K562 (cell line): ENCODE measurements around the gene SPSB1. TPM values are rescaled to one million over a fixed set of nuclear protein-coding genes. Genes with fewer than 3 reads are reported as not detected.
A peak's percentile ranks its signal among the peaks of the same experiment; 100 is the strongest.

ENCODE experiments used
- CBX3 ChIP-seq, 2 experiments: IDR thresholded peaks; 1 replicate in 1 of 2; 2 replicates in 1 of 2; pipeline ENCODE4 v1.6.1; 2012; ENCODE audit warnings: inconsistent platforms in 2 of 2, low read length in 2 of 2, borderline replicate concordance in 1 of 2, control low read depth in 1 of 2
- CHD1 ChIP-seq: fragments of 200-600 bp; sonication (generic); IDR thresholded peaks from one replicate; pipeline ENCODE4 v1.6.1; 2012; ENCODE audit warnings: mild to moderate bottlenecking, moderate library complexity, low read length, inconsistent platforms
- ELF1 ChIP-seq: fragments of 200-800 bp; sonication (Bioruptor generic); IDR thresholded peaks from 2 replicates; pipeline ENCODE4 v1.6.1; 2016; ENCODE audit warnings: missing genetic modification characterization, missing compliant biosample characterization
- MAFF ChIP-seq: IDR thresholded peaks from 2 replicates; pipeline ENCODE4 v1.6.1; 2012; ENCODE audit warnings: low read length, improper control_type of control experiment
- TEAD1 ChIP-seq, 2 experiments: fragments of 450-650 bp in 1 of 2; sonication (generic) in 1 of 2; formaldehyde crosslinking; IDR thresholded peaks; 2 replicates each; pipeline versions ENCODE4 v1.4.0 to v1.8.0; 2020 to 2022; ENCODE audit warnings: mild to moderate bottlenecking in 2 of 2, missing genetic modification reagents in 1 of 2
- ZKSCAN3 ChIP-seq: fragments of 250-450 bp; sonication (Bioruptor Pico); IDR thresholded peaks from 2 replicates; pipeline ENCODE4 v1.4.0; 2020
- ZKSCAN8 ChIP-seq: fragments of 200-800 bp; sonication (Bioruptor generic); IDR thresholded peaks from 2 replicates; pipeline ENCODE4 v1.6.1; 2016; ENCODE audit warnings: missing genetic modification characterization, missing compliant biosample characterization
- ZNF146 ChIP-seq: IDR thresholded peaks from one replicate; pipeline ENCODE4 v1.6.1; 2018; ENCODE audit warnings: missing compliant biosample characterization; ENCODE audit not compliant: unreplicated experiment
- ZNF75A ChIP-seq: fragments of 450-650 bp; formaldehyde crosslinking; IDR thresholded peaks from 2 replicates; pipeline ENCODE4 v1.4.0; 2020; ENCODE audit warnings: mild to moderate bottlenecking
- polyA plus RNA-seq, 8 experiments: library from polyadenylated mRNA; depleted of rRNA in 4 of 8; stranded (reverse) in 5 of 8; unstranded in 3 of 8; fragments of >200 nt; fragmentation: Nextera tagmentation in 2 of 8; fragmentation: Illumina TruSeq in 1 of 8; extraction: Ambion mirVana in 2 of 8; extraction: Trizol in 1 of 8; gene quantifications; 2 replicates each; pipeline versions ENCODE4 v1.2.1 to v1.2.3, GENCODE V29; 2011 to 2014; ENCODE audit warnings: inconsistent platforms in 1 of 8, missing spikeins in 1 of 8
- total RNA-seq, 7 experiments: library from RNA; depleted of rRNA in 6 of 7; stranded (reverse); fragments of >200 nt in 6 of 7; fragmentation: Illumina TruSeq in 2 of 7; extraction: Trizol in 2 of 7; gene quantifications; 2 replicates each; pipeline versions ENCODE4 v1.2.1 to v1.2.3, GENCODE V29; 2011 to 2021; ENCODE audit warnings: low replicate concordance in 1 of 7
- TF ChIP-seq, protein P1 (sequence below): fragments of 250-450 bp; sonication (Bioruptor Pico); IDR thresholded peaks from 2 replicates; pipeline ENCODE4 v1.4.0; 2020; ENCODE audit warnings: borderline replicate concordance
- TF ChIP-seq, protein P2 (sequence below): fragments of 250-450 bp; sonication (Bioruptor Pico); IDR thresholded peaks from 2 replicates; pipeline ENCODE4 v1.5.0; 2020; ENCODE audit warnings: mild to moderate bottlenecking, borderline replicate concordance
- TF ChIP-seq, protein P3 (sequence below), 2 experiments: fragments of 450-650 bp; formaldehyde crosslinking in 1 of 2; IDR thresholded peaks; 2 replicates each; pipeline versions ENCODE4 v1.4.0 to v1.6.1; 2014 to 2020; ENCODE audit warnings: mild to moderate bottlenecking in 2 of 2, borderline replicate concordance in 1 of 2, low read depth in 1 of 2
- TF ChIP-seq, protein P4 (sequence below): fragments of 450-650 bp; formaldehyde crosslinking; conservative IDR thresholded peaks from 2 replicates; pipeline ENCODE4 v1.4.0; 2022; ENCODE audit warnings: mild to moderate bottlenecking, missing genetic modification characterization

Gene SPSB1
- total and polyA plus RNA-seq, 9 of the 15 experiments (the other 6 are each of a cell fraction or from before 2014, with no cell fraction given): 0.06 to 0.35 (median 0.14) TPM; not detected in 6

DNA sequence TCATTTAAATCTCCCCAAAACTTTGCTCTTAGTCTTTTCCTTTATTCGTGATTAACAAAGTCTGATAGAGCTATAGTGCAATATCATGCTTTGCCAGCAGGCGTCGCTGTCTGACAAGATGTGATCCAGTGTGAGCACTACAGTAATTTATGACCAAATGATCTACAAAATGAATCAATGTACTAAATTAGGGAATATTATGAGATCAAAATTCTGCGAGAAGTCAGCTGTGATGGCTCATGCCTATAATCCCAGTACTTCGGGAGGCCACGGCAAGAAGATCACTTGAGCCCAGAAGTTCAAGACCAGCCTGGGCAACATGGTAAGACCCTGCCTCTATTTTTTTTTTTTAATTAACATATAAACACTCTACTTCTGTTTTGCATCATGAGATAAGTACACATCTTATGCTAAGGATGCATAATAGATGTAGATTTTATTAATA is 3.6 kb upstream of the SPSB1 start (continued):
- TF ChIP-seq, protein P1, sequence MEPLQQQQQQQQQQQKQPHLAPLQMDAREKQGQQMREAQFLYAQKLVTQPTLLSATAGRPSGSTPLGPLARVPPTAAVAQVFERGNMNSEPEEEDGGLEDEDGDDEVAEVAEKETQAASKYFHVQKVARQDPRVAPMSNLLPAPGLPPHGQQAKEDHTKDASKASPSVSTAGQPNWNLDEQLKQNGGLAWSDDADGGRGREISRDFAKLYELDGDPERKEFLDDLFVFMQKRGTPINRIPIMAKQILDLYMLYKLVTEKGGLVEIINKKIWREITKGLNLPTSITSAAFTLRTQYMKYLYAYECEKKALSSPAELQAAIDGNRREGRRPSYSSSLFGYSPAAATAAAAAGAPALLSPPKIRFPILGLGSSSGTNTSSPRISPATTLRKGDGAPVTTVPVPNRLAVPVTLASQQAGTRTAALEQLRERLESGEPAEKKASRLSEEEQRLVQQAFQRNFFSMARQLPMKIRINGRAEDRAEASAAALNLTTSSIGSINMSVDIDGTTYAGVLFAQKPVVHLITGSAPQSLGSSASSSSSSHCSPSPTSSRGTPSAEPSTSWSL (CRISPR knock-in tag): no peak
- TF ChIP-seq, protein P2, sequence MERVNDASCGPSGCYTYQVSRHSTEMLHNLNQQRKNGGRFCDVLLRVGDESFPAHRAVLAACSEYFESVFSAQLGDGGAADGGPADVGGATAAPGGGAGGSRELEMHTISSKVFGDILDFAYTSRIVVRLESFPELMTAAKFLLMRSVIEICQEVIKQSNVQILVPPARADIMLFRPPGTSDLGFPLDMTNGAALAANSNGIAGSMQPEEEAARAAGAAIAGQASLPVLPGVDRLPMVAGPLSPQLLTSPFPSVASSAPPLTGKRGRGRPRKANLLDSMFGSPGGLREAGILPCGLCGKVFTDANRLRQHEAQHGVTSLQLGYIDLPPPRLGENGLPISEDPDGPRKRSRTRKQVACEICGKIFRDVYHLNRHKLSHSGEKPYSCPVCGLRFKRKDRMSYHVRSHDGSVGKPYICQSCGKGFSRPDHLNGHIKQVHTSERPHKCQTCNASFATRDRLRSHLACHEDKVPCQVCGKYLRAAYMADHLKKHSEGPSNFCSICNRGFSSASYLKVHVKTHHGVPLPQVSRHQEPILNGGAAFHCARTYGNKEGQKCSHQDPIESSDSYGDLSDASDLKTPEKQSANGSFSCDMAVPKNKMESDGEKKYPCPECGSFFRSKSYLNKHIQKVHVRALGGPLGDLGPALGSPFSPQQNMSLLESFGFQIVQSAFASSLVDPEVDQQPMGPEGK: no peak
- TF ChIP-seq ZNF146 (CRISPR knock-in tag): no peak
- no peak for TF ChIP-seq ZNF75A
- TF ChIP-seq, protein P3, sequence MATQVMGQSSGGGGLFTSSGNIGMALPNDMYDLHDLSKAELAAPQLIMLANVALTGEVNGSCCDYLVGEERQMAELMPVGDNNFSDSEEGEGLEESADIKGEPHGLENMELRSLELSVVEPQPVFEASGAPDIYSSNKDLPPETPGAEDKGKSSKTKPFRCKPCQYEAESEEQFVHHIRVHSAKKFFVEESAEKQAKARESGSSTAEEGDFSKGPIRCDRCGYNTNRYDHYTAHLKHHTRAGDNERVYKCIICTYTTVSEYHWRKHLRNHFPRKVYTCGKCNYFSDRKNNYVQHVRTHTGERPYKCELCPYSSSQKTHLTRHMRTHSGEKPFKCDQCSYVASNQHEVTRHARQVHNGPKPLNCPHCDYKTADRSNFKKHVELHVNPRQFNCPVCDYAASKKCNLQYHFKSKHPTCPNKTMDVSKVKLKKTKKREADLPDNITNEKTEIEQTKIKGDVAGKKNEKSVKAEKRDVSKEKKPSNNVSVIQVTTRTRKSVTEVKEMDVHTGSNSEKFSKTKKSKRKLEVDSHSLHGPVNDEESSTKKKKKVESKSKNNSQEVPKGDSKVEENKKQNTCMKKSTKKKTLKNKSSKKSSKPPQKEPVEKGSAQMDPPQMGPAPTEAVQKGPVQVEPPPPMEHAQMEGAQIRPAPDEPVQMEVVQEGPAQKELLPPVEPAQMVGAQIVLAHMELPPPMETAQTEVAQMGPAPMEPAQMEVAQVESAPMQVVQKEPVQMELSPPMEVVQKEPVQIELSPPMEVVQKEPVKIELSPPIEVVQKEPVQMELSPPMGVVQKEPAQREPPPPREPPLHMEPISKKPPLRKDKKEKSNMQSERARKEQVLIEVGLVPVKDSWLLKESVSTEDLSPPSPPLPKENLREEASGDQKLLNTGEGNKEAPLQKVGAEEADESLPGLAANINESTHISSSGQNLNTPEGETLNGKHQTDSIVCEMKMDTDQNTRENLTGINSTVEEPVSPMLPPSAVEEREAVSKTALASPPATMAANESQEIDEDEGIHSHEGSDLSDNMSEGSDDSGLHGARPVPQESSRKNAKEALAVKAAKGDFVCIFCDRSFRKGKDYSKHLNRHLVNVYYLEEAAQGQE (IDR thresholded peaks at IDR 0.05; ENCODE audit: borderline replicate concordance): peak; percentile 95
- TF ChIP-seq, protein P3 (CRISPR knock-in tag; IDR thresholded peaks at IDR 0.05; ENCODE audit: low read depth): no peak
- no peak for TF ChIP-seq TEAD1 (CRISPR knock-in tag; IDR thresholded peaks at IDR 0.05)
- TF ChIP-seq CBX3 (IDR thresholded peaks at IDR 0.05; ENCODE audit: borderline replicate concordance in 1 of 2, low read length in 2 of 2): peak in 1 of 2 experiments; percentile 99; a peak in 2 of 3 replicates
- TF ChIP-seq, protein P4, sequence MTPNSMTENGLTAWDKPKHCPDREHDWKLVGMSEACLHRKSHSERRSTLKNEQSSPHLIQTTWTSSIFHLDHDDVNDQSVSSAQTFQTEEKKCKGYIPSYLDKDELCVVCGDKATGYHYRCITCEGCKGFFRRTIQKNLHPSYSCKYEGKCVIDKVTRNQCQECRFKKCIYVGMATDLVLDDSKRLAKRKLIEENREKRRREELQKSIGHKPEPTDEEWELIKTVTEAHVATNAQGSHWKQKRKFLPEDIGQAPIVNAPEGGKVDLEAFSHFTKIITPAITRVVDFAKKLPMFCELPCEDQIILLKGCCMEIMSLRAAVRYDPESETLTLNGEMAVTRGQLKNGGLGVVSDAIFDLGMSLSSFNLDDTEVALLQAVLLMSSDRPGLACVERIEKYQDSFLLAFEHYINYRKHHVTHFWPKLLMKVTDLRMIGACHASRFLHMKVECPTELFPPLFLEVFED: no peak
- TF ChIP-seq MAFF: no peak
- no peak for TF ChIP-seq ZKSCAN3 (CRISPR knock-in tag)
- TF ChIP-seq CHD1: no peak
- no peak for TF ChIP-seq ELF1 (tag)
- no peak for TF ChIP-seq ZKSCAN8 (CRISPR knock-in tag)
